HCT116 (cell line): Measurements from ENCODE around the gene SLC46A1.

ENCODE experiments used
- POLR2A ChIP-seq: IDR thresholded peaks from 2 replicates; pipeline ENCODE4 v1.7.0; 2011; ENCODE audit warnings: borderline replicate concordance; ENCODE audit not compliant: insufficient read depth, insufficient read length; ENCODE audit errors: extremely low read depth
- RAD21 ChIP-seq: IDR thresholded peaks from 2 replicates; pipeline ENCODE4 v1.6.1; 2012; ENCODE audit warnings: low read depth, mild to moderate bottlenecking

- TF ChIP-seq RAD21 = no peak
- no peak for TF ChIP-seq POLR2A
Measured at GRCh38 chr17:28398280-28398981, 7.6 kb downstream of the SLC46A1 start.
